ENCODE results near the gene ZNF816.
"Not testable (repeated sequence)": the region's sequence is repeated elsewhere in the genome, so short reads cannot be mapped to it uniquely, and the experiment has no call there.

The ZNF816 gene

DNA sequence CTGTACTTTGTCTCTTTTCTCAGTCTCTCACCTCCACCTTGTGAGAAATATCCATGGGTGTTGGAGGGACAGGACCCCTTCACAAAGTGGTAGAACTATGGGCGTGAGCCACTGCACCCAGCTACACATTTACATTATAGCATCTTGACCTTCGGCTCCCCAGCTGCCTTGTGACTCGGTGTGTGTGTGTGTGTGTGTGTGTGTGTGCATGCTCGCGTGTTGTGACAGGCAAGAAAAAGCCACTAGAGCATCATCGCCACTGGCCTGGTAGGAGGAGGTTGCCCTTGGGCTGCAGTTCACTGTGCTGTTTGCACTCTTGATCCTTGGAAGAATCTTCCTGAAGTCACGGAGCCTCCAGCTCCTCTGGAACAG, 25.7 kb downstream of the ZNF816 start:
- Histone ChIP-seq H4K20me1 (ENCODE audit: insufficient read depth, low read length) (no peaks in the 10 kb centered on the region), H3F3A (ENCODE audit: insufficient read depth, low read length) (no peaks in the 10 kb centered on the region), H3K9ac (ENCODE audit: low read length) (no peak overlapping the region), H3K79me2 (ENCODE audit: low read length) (no peaks in the 10 kb centered on the region), H3K4me2 (ENCODE audit: low read depth, low read length) (no peak overlapping the region), H3K9me2 (replicated peaks; ENCODE audit: insufficient read depth, low read length) (no peaks in the 10 kb centered on the region), H3K4me1 (ENCODE audit: low read length) (no peaks in the 10 kb centered on the region), H3K27ac (ENCODE audit: low read length) (no peak overlapping the region), H3K9me3 (replicated peaks; ENCODE audit: insufficient read depth, low read length) (no peaks in the 10 kb centered on the region), H3K4me3 (ENCODE audit: low read length) (no peak overlapping the region), H2AFZ (ENCODE audit: low read length) (no peak overlapping the region), H3K27me3 (replicated peaks; ENCODE audit: insufficient read depth, low read length) (no peaks in the 10 kb centered on the region), H3K36me3 (replicated peaks; ENCODE audit: insufficient read depth, low read length) (no peaks in the 10 kb centered on the region)
- no peak for DNase-seq
- no peak for TF ChIP-seq EZH2phosphoT487 (IDR thresholded peaks at IDR 0.05; ENCODE audit: low read length)
- TF ChIP-seq, protein P1, sequence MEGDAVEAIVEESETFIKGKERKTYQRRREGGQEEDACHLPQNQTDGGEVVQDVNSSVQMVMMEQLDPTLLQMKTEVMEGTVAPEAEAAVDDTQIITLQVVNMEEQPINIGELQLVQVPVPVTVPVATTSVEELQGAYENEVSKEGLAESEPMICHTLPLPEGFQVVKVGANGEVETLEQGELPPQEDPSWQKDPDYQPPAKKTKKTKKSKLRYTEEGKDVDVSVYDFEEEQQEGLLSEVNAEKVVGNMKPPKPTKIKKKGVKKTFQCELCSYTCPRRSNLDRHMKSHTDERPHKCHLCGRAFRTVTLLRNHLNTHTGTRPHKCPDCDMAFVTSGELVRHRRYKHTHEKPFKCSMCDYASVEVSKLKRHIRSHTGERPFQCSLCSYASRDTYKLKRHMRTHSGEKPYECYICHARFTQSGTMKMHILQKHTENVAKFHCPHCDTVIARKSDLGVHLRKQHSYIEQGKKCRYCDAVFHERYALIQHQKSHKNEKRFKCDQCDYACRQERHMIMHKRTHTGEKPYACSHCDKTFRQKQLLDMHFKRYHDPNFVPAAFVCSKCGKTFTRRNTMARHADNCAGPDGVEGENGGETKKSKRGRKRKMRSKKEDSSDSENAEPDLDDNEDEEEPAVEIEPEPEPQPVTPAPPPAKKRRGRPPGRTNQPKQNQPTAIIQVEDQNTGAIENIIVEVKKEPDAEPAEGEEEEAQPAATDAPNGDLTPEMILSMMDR (IDR thresholded peaks at IDR 0.05; ENCODE audit: low read length), result no peak
- TF ChIP-seq EZH2 (optimal IDR thresholded peaks at IDR 0.05; ENCODE audit: low read depth, low read length), result no peak

DNA sequence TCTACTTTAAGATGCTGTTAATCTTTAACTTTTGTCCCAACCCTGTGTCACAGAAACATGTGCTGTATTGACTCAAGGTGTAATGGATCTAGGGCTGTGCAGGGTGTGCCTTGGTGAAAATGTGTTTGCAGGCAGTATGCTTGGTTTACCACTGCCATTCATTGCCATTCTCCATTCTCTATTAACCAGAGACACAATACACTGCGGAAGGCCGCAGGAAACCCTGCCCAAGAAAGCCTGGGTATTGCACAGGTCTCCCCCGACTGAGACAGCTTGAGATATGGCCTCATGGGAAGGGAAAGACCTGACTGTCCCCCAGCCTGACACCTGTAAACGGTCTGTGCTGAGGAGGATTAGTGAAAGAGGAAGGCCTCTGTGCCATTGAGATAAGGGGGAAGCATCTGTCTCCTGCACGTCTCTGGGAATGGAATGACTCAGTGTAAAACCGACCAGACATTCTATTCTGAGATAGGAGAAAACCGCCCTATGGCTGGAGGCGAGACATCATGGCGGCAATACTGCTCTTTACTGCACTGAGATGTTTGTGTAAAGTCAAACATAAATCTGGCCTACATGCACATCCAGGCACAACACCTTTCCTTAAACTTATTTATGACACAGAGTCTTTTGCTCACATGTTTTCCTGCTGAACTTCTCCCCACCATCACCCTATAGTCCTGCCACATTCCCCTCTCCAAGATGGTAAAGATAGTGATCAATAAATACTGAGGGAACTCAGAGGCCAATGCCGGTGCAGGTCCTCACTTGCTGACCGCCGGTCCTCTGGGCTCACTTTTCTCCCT, 26.3 kb downstream of the ZNF816 start:
- Histone ChIP-seq H3K9me3 (replicated peaks; ENCODE audit: insufficient read depth, low read length) (no peaks in the 10 kb centered on the region), H2AFZ (ENCODE audit: low read length) (no peak overlapping the region), H3K9me2 (replicated peaks; ENCODE audit: insufficient read depth, low read length) (no peaks in the 10 kb centered on the region), H3K9ac (ENCODE audit: low read length) (no peak overlapping the region), H3K27ac (ENCODE audit: low read length) (no peak overlapping the region), H3K4me3 (ENCODE audit: low read length) (no peak overlapping the region), H3K4me2 (ENCODE audit: low read depth, low read length) (no peak overlapping the region), H3K27me3 (replicated peaks; ENCODE audit: insufficient read depth, low read length) (no peaks in the 10 kb centered on the region), H3K79me2 (ENCODE audit: low read length) (no peaks in the 10 kb centered on the region), H3F3A (ENCODE audit: insufficient read depth, low read length) (no peaks in the 10 kb centered on the region), H3K36me3 (replicated peaks; ENCODE audit: insufficient read depth, low read length) (no peaks in the 10 kb centered on the region), H4K20me1 (ENCODE audit: insufficient read depth, low read length) (no peaks in the 10 kb centered on the region), H3K4me1 (ENCODE audit: low read length) (no peaks in the 10 kb centered on the region)
- no peak for DNase-seq
- TF ChIP-seq, protein P1 (IDR thresholded peaks at IDR 0.05; ENCODE audit: low read length), result no peak
- TF ChIP-seq EZH2phosphoT487 (IDR thresholded peaks at IDR 0.05; ENCODE audit: low read length) (no peak), EZH2 (optimal IDR thresholded peaks at IDR 0.05; ENCODE audit: low read depth, low read length) (no peak)

DNA sequence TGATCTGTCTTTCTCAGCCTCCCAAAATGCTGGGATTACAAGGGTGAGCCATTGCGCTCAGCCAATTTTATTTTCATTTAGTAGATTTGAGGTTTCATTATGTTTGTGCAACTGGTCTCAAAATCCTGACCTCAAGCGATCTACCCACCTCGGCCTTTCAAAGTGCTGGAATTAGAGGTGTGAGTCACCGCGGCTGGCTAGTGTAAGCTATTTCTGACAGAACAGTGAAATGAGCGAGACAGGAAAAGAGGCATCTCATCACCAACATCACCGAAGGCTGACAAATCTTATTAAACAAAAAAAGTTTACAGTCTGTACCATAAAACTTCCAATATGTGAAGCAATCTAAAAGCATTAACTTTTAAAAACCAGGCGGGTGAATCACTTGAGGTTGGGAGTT, 27.2 kb downstream of the ZNF816 start:
- H3K9ac ChIP-seq (ENCODE audit: low read length), result no peak overlapping the region
- no peaks in the 10 kb centered on the region for H3K9me3 ChIP-seq (replicated peaks; ENCODE audit: insufficient read depth, low read length)
- H3K4me2 ChIP-seq (ENCODE audit: low read depth, low read length), result no peak overlapping the region
- no peak for DNase-seq
- H3K79me2 ChIP-seq (ENCODE audit: low read length), result no peaks in the 10 kb centered on the region
- H3K4me1 ChIP-seq (ENCODE audit: low read length), result no peaks in the 10 kb centered on the region
- H3K27ac ChIP-seq (ENCODE audit: low read length), result no peak overlapping the region
- H2AFZ ChIP-seq (ENCODE audit: low read length), result no peak overlapping the region
- no peaks in the 10 kb centered on the region for H3K27me3 ChIP-seq (replicated peaks; ENCODE audit: insufficient read depth, low read length)
- H3F3A ChIP-seq (ENCODE audit: insufficient read depth, low read length), result no peaks in the 10 kb centered on the region
- no peak for TF ChIP-seq EZH2phosphoT487 (IDR thresholded peaks at IDR 0.05; ENCODE audit: low read length)
- TF ChIP-seq, protein P1 (IDR thresholded peaks at IDR 0.05; ENCODE audit: low read length), result no peak
- TF ChIP-seq EZH2 (optimal IDR thresholded peaks at IDR 0.05; ENCODE audit: low read depth, low read length), result no peak
- H3K36me3 ChIP-seq (replicated peaks; ENCODE audit: insufficient read depth, low read length), result no peaks in the 10 kb centered on the region
- no peaks in the 10 kb centered on the region for H3K9me2 ChIP-seq (replicated peaks; ENCODE audit: insufficient read depth, low read length)
- no peak overlapping the region for H3K4me3 ChIP-seq (ENCODE audit: low read length)
- no peaks in the 10 kb centered on the region for H4K20me1 ChIP-seq (ENCODE audit: insufficient read depth, low read length)

DNA sequence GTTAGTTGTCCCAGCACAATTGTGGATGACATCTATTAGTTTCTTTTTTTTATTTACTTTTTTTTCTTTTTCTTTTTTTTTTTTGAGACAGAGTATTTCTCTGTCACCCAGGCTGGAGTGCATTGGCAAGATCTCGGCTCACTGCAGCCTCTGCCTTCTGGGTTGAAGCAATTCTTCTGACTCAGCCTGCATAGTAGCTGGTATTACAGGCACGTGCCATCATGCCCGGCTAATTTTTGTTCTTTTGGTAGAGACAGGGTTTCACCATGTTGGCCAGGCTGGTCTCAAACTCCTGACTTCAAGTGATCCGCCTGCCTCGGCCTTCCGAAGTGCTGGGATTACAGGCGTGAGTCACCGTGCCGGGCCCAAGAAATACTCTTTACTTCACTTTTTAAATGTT, 38.0 kb downstream of the ZNF816 start:
- H3K9me2 ChIP-seq (replicated peaks; ENCODE audit: insufficient read depth, low read length); H4K20me1 ChIP-seq (ENCODE audit: insufficient read depth, low read length); H3K27ac ChIP-seq (ENCODE audit: low read length); H3K36me3 ChIP-seq (replicated peaks; ENCODE audit: insufficient read depth, low read length); H3F3A ChIP-seq (ENCODE audit: insufficient read depth, low read length); H3K79me2 ChIP-seq (ENCODE audit: low read length); H3K9ac ChIP-seq (ENCODE audit: low read length); H2AFZ ChIP-seq (ENCODE audit: low read length); H3K4me1 ChIP-seq (ENCODE audit: low read length); H3K4me3 ChIP-seq (ENCODE audit: low read length); H3K9me3 ChIP-seq (replicated peaks; ENCODE audit: insufficient read depth, low read length); DNase-seq; H3K27me3 ChIP-seq (replicated peaks; ENCODE audit: insufficient read depth, low read length); H3K4me2 ChIP-seq (ENCODE audit: low read depth, low read length): not testable (repeated sequence)
